Measurements from ENCODE around the gene CLSTN2.

CLSTN2 gene

GRCh38 chr3:140052771-140053702 lies 118.1 kb downstream of the CLSTN2 start:
- DNase-seq (ENCODE audit: low read depth in 3 of 3), result no peak

DNA sequence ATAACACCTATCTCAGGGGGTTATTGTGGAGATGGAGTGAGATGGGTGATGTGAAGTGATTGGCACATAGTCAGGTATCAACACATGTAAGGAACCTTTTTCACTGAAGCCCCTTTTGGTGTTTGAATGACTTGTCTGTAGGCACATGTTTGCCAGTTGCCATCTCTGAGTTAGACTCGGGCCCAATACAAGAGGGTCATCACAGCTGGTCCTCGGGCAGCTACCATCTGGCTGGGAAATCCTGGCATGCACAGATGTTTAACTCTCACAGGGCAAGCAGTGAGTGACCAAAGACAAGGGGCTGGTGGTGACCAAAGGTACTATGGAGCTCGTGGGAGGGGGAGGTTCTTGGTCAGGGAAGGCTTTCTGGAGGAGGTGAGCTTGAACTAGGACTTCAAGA lies 118.8 kb downstream of the CLSTN2 start:
- no peak for DNase-seq (ENCODE audit: low read depth in 3 of 3)

GRCh38 chr3:140055092-140055791 lies 120.3 kb downstream of the CLSTN2 start:
- DNase-seq (ENCODE audit: low read depth in 3 of 3), result no peak

- no peak for DNase-seq (ENCODE audit: low read depth in 3 of 3)
Measured at GRCh38 chr3:140056047-140056446, 121.1 kb downstream of the CLSTN2 start.

DNA sequence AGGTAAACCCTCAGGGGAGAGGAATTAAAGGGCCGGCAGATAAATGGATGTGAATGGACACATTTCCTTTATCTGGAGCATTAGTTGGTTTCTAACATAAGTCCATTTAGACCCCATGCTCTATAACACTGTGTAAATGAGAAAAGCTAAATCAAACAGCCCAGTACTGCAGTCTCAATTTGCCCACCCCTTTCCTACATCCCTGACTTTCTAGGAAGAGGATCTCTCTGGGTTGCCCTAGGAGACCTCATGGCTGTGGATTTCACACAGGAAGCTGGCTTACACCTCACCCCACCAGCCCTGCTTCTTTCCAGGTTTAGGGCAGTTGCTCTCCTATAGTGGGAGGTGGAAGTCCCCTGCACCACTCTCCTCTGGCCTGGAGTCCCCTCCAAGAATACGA lies 126.2 kb downstream of the CLSTN2 start:
- no peak for DNase-seq (ENCODE audit: low read depth in 3 of 3)

- no peak for DNase-seq (ENCODE audit: low read depth in 3 of 3)
Measured at GRCh38 chr3:140062461-140062860, 127.5 kb downstream of the CLSTN2 start.

- DNase-seq (ENCODE audit: low read depth in 3 of 3), result no peak
Measured at GRCh38 chr3:140067487-140067886, 132.5 kb downstream of the CLSTN2 start.

- DNase-seq (ENCODE audit: low read depth in 3 of 3), result no peak
Measured at GRCh38 chr3:140068494-140069017, 133.6 kb downstream of the CLSTN2 start.

GRCh38 chr3:140073278-140074045 lies 138.5 kb downstream of the CLSTN2 start:
- DNase-seq (ENCODE audit: low read depth in 3 of 3), result no peak

GRCh38 chr3:140076552-140076951 lies 141.6 kb downstream of the CLSTN2 start:
- no peak for DNase-seq (ENCODE audit: low read depth in 3 of 3)

DNA sequence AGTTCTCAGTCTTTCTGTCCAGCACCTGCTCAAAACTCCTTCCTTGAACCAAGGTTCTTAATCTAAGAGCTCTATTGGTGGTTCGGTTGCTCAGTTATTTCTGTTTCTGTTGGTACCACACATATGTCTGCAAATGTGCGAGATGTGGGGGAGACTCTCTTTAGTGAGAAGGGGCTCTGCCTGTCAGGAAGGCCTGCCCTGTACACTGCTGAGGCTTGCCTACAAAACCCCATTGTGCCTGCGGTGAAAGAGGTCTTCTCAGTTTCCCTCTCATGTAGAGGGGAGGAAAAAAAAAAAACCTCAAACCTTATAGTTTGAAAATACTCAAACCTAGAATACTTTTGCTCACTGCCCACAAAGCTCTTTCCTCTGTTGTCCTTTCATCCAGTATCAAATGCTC lies 142.4 kb downstream of the CLSTN2 start:
- no peak for DNase-seq (ENCODE audit: low read depth in 3 of 3)

- no peak for DNase-seq (ENCODE audit: low read depth in 3 of 3)
Measured at GRCh38 chr3:140078343-140078742, 143.4 kb downstream of the CLSTN2 start.

DNA sequence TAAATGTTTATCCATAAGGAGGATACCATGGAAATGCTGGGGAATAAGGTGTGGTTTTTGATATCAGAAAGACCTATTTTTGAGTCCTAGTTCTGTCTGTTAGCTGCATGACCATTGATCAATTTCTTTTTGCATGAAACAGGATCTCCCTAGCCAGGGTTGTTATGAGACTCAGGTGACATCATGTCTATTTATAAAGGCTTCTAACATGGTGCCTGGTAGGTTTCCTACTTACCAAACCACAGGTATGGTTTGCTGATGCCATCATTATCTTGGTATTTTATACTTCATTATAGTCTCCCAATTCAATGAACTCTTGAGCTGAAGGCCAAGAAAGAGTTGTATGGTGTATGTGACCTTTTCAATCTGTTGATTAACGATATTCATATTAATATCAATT lies 144.0 kb downstream of the CLSTN2 start:
- no peak for DNase-seq (ENCODE audit: low read depth in 3 of 3)

DNA sequence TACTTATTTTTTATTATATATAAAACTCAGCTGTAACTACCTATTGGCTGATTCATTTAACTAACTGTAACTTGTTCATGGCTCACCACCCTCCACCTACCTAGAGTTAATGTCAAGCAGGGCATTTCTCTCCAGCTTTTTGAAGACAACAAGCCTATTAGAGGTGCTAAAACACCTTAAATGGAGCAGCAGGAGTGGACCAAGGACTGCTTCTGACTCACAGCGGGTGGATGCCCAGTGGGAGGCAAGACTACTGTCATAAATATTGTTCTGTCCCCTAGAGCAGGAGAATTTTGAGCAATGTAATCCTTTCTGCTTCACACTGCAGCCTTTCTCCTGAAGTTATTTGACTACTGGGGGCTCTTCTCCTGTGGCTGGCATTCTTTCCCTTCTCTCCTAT lies 146.9 kb downstream of the CLSTN2 start:
- DNase-seq (ENCODE audit: low read depth in 3 of 3), result no peak

- no peak for DNase-seq (ENCODE audit: low read depth in 3 of 3)
Measured at GRCh38 chr3:140085001-140085400, 150.0 kb downstream of the CLSTN2 start.

DNA sequence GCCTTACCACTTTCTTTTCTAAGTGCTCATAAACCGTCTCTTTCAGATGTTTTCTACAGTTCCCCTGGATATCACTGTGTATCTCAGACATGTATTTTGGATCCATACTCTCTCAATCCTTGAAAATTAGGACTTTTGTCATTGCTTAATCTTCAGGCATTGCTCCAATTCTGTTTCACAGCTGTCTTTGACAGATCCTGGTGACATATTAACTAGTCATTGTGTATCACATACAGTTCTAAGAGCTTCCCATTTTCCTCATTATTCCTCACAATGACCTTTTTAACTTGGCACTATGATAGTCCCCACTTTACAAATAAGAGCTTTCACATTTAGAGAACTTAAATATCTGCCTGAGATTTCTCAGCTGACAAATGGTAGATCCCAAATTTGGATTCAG lies 151.7 kb downstream of the CLSTN2 start:
- no peak for DNase-seq (ENCODE audit: low read depth in 3 of 3)

GRCh38 chr3:140088058-140088457 lies 153.1 kb downstream of the CLSTN2 start:
- no peak for DNase-seq (ENCODE audit: low read depth in 3 of 3)

GRCh38 chr3:140088513-140088912 lies 153.5 kb downstream of the CLSTN2 start:
- no peak for DNase-seq (ENCODE audit: low read depth in 3 of 3)

DNA sequence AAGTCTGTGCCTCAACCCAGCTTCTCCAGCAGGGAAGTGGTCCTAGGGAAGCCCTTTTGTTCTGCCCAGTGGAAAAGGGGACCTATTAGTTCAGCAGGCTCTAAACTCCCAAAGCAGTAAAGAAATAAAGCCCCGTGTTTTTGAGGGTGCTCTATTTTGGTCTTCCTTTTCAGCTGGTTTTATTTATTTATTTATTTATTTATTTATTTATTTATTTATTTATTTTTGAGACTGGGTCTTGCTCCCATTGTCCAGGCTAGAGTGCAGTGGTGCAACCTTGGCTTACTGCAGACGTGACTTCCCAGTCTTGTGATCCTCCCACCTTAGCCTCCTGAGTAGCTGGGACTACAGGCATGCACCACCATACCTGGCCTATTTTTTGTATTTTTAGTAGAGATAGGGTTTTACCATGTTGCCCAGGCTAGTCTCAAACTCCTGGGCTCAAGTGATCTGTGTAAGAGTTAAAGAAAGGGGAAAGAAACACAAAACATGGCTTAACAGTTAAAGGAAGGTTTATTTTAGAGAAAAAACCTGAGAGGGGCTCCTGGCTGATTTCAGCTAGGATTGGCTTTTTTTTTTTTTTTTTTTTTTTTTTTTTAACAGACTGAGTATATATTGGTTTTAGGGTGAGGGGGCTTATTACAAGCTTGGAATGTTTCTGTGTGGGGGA lies 154.6 kb downstream of the CLSTN2 start:
- DNase-seq (ENCODE audit: low read depth in 3 of 3), result no peak

GRCh38 chr3:140091143-140091542 lies 156.2 kb downstream of the CLSTN2 start:
- no peak for DNase-seq (ENCODE audit: low read depth in 3 of 3)

GRCh38 chr3:140092848-140093536 lies 158.0 kb downstream of the CLSTN2 start:
- no peak for DNase-seq (ENCODE audit: low read depth in 3 of 3)

Data from stimulated activated CD4-positive, alpha-beta T cell treated with anti-CD3 and anti-CD28 coated beads, TNF-alpha, amount 100 ng/mL, for 48 hours (primary cell).